HepG2 (cell line): Measurements from ENCODE around the gene CAT. TPM values are rescaled to one million over a fixed set of nuclear protein-coding genes. Genes with fewer than 3 reads are reported as not detected.

Source experiments
- BRCA1 ChIP-seq: sonication (generic); formaldehyde crosslinking; IDR thresholded peaks from 2 replicates; pipeline ENCODE4 v1.4.0; 2020; ENCODE audit warnings: missing genetic modification reagents
- CSRNP2 ChIP-seq: sonication (generic); formaldehyde crosslinking; conservative IDR thresholded peaks from 2 replicates; pipeline ENCODE4 v1.8.0; 2022; ENCODE audit warnings: low read depth, missing genetic modification reagents
- HDAC1 ChIP-seq: sonication (generic); formaldehyde crosslinking; IDR thresholded peaks from 2 replicates; pipeline ENCODE4 v1.5.1; 2020; ENCODE audit warnings: mild to moderate bottlenecking, missing genetic modification reagents
- HNRNPLL ChIP-seq: fragments of 200-400 bp; formaldehyde crosslinking; IDR thresholded peaks from 2 replicates; pipeline ENCODE4 v1.6.1; 2017; ENCODE audit warnings: mild to moderate bottlenecking, low read depth, low read length; ENCODE audit not compliant: poor library complexity, severe bottlenecking
- HOXA3 ChIP-seq: sonication (generic); formaldehyde crosslinking; IDR thresholded peaks from 2 replicates; pipeline ENCODE4 v1.5.0; 2020; ENCODE audit warnings: missing genetic modification reagents
- IRF2 ChIP-seq: IDR thresholded peaks from 2 replicates; pipeline ENCODE4 v1.6.1; 2018; ENCODE audit warnings: missing genetic modification reagents, missing compliant biosample characterization
- KAT2B ChIP-seq: fragments of 150-350 bp; IDR thresholded peaks from 2 replicates; pipeline ENCODE4 v1.6.1; 2014; ENCODE audit warnings: low read depth, low read length, borderline replicate concordance
- KAT8 ChIP-seq: IDR thresholded peaks from 2 replicates; pipeline ENCODE4 v1.6.1; 2016; ENCODE audit warnings: missing genetic modification reagents, missing compliant biosample characterization
- KDM5B ChIP-seq: sonication (generic); formaldehyde crosslinking; IDR thresholded peaks from 2 replicates; pipeline ENCODE4 v1.4.0; 2020; ENCODE audit warnings: missing genetic modification reagents, mild to moderate bottlenecking, borderline replicate concordance
- MED1 ChIP-seq: sonication (generic); formaldehyde crosslinking; IDR thresholded peaks from 2 replicates; pipeline ENCODE4 v1.4.0; 2020; ENCODE audit warnings: missing genetic modification reagents
- MLLT10 ChIP-seq: sonication (generic); formaldehyde crosslinking; IDR thresholded peaks from 2 replicates; pipeline ENCODE4 v1.4.0; 2020; ENCODE audit warnings: missing genetic modification reagents
- PHF8 ChIP-seq: sonication (generic); formaldehyde crosslinking; IDR thresholded peaks from 2 replicates; pipeline ENCODE4 v1.5.0; 2020; ENCODE audit warnings: missing genetic modification reagents
- POLR2A ChIP-seq, 2 experiments: IDR thresholded peaks; 2 replicates each; pipeline ENCODE4 v1.6.1; 2011; ENCODE audit warnings: low read depth in 2 of 2, low read length in 2 of 2, mild to moderate bottlenecking in 1 of 2, moderate library complexity in 1 of 2; ENCODE audit not compliant: insufficient read depth in 1 of 2
- SATB2 ChIP-seq: sonication (generic); formaldehyde crosslinking; IDR thresholded peaks from 2 replicates; pipeline ENCODE4 v1.5.0; 2020; ENCODE audit warnings: missing genetic modification reagents
- TEAD2 ChIP-seq: sonication (generic); formaldehyde crosslinking; IDR thresholded peaks from 2 replicates; pipeline ENCODE4 v1.9.0; 2021; ENCODE audit warnings: missing genetic modification reagents
- YY1 ChIP-seq: IDR thresholded peaks from 2 replicates; pipeline ENCODE4 v1.6.1; 2011; ENCODE audit warnings: low read length, low read depth, moderate library complexity, mild to moderate bottlenecking; ENCODE audit not compliant: insufficient read depth, insufficient replicate concordance
- ZMYM3 ChIP-seq: sonication (generic); formaldehyde crosslinking; IDR thresholded peaks from 2 replicates; pipeline ENCODE4 v1.5.1; 2020; ENCODE audit warnings: mild to moderate bottlenecking, missing genetic modification reagents
- ZNF138 ChIP-seq: sonication (generic); formaldehyde crosslinking; IDR thresholded peaks from 2 replicates; pipeline ENCODE4 v1.5.0; 2020; ENCODE audit warnings: mild to moderate bottlenecking, low read depth, missing genetic modification reagents
- ZNF205 ChIP-seq: IDR thresholded peaks from 2 replicates; pipeline ENCODE4 v1.6.1; 2018; ENCODE audit warnings: missing biosample characterization, missing genetic modification reagents
- ZNF225 ChIP-seq: sonication (generic); formaldehyde crosslinking; IDR thresholded peaks from 2 replicates; pipeline ENCODE4 v1.4.0; 2020; ENCODE audit warnings: mild to moderate bottlenecking, missing genetic modification reagents
- ZNF251 ChIP-seq: sonication (generic); formaldehyde crosslinking; IDR thresholded peaks from 2 replicates; pipeline ENCODE4 v1.9.0; 2021; ENCODE audit warnings: mild to moderate bottlenecking, missing genetic modification reagents
- ZNF512B ChIP-seq: sonication (generic); formaldehyde crosslinking; IDR thresholded peaks from 2 replicates; pipeline ENCODE4 v1.5.1; 2020; ENCODE audit warnings: missing genetic modification reagents, mild to moderate bottlenecking, borderline replicate concordance
- ZNF776 ChIP-seq: sonication (generic); formaldehyde crosslinking; IDR thresholded peaks from 2 replicates; pipeline ENCODE4 v1.4.0; 2020; ENCODE audit warnings: mild to moderate bottlenecking, missing genetic modification reagents
- ZNF839 ChIP-seq: sonication (generic); formaldehyde crosslinking; IDR thresholded peaks from 2 replicates; pipeline ENCODE4 v1.4.0; 2020; ENCODE audit warnings: missing genetic modification reagents, mild to moderate bottlenecking, borderline replicate concordance
- polyA plus RNA-seq, 8 experiments: library from polyadenylated mRNA; depleted of rRNA in 3 of 8; stranded (reverse) in 7 of 8; unstranded in 1 of 8; fragments of >200 nt; fragmentation: Illumina TruSeq in 4 of 8; extraction: Trizol in 4 of 8; gene quantifications; 2 replicates each; pipeline versions ENCODE4 v1.2.1 to v1.2.3, GENCODE V29; 2011 to 2016; ENCODE audit warnings: low read depth in 4 of 8, missing spikeins in 1 of 8, mixed read lengths in 1 of 8; ENCODE audit not compliant: insufficient read depth in 1 of 8
- total RNA-seq, 5 experiments: library from RNA; depleted of rRNA; stranded (reverse); fragments of >200 nt; fragmentation: Illumina TruSeq; extraction: Trizol; gene quantifications; 2 replicates each; pipeline ENCODE4 v1.2.3, GENCODE V29; 2016; ENCODE audit warnings: low read depth in 1 of 5
- TF ChIP-seq, protein P1 (sequence below): sonication (generic); formaldehyde crosslinking; IDR thresholded peaks from 2 replicates; pipeline ENCODE4 v1.5.1; 2020; ENCODE audit warnings: mild to moderate bottlenecking, missing genetic modification reagents, moderate library complexity
- TF ChIP-seq, protein P2 (sequence below): IDR thresholded peaks from 2 replicates; pipeline ENCODE4 v1.6.1; 2018; ENCODE audit warnings: missing genetic modification reagents, mild to moderate bottlenecking, missing compliant biosample characterization

The CAT gene
- total and polyA plus RNA-seq, 2 of the 13 experiments (the other 11 are each of a cell fraction or from before 2014, with no cell fraction given), result 107 to 136 TPM

DNA sequence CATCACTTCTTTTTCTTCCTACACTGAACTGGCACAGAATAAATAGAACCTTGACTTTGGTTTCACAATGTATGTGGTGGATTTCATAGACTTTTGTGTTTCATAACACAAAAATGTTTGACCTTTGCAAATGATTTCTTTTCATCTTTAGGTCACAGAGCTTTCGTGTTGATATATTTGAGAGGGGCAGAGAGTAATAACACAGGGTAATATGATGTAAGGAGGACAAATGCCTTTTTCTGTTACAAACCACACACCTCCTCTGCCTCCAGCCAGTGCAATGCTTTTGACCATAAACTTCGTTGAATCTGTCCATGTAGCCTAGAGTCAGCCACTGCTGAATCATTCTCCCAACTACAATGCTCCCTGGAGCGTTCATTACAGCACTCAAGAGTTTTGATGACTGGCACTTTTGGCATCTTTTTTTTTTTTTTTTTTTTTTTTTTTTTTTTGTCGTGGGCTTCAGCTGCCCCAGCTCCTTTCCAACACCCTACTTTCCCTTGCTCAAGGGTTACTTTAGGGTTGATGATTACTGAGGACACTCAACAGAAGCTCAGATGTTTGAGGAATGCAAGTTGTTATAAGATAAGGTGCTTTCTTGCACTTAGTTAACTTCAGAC, 11.4 kb upstream of the CAT start (continued):
- TF ChIP-seq TEAD2 (CRISPR knock-in tag) (no peak), ZNF839 (CRISPR knock-in tag) (no peak), KDM5B (CRISPR knock-in tag) (no peak), ZNF776 (CRISPR knock-in tag) (no peak), ZNF512B (CRISPR knock-in tag) (no peak), KAT8 (CRISPR knock-in tag) (peak; percentile 62), HOXA3 (CRISPR knock-in tag) (0 out of 2 replicates have a peak, but pooled peaks have one; percentile 38), KAT2B (no peak), ZNF205 (CRISPR knock-in tag) (0 out of 2 replicates have a peak, but pooled peaks have one; percentile 53), ZNF251 (CRISPR knock-in tag) (no peak), POLR2A (IDR thresholded peaks at IDR 0.05; ENCODE audit: insufficient read depth in 1 of 2, low read depth in 2 of 2, low read length in 2 of 2) (no peak), PHF8 (CRISPR knock-in tag) (no peak), YY1 (no peak), ZNF225 (CRISPR knock-in tag) (no peak), ZMYM3 (no peak), HNRNPLL (no peak), MED1 (peak; percentile 66), IRF2 (CRISPR knock-in tag) (0 out of 2 replicates have a peak, but pooled peaks have one; percentile 41), SATB2 (no peak), BRCA1 (CRISPR knock-in tag) (no peak), ZNF138 (CRISPR knock-in tag) (no peak), MLLT10 (CRISPR knock-in tag) (no peak), HDAC1 (CRISPR knock-in tag) (peak; percentile 52; the same call in 1 of the 2 replicates), CSRNP2 (CRISPR knock-in tag) (no peak)
- TF ChIP-seq, protein P1, sequence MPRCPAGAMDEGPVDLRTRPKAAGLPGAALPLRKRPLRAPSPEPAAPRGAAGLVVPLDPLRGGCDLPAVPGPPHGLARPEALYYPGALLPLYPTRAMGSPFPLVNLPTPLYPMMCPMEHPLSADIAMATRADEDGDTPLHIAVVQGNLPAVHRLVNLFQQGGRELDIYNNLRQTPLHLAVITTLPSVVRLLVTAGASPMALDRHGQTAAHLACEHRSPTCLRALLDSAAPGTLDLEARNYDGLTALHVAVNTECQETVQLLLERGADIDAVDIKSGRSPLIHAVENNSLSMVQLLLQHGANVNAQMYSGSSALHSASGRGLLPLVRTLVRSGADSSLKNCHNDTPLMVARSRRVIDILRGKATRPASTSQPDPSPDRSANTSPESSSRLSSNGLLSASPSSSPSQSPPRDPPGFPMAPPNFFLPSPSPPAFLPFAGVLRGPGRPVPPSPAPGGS (CRISPR knock-in tag), result no peak
- TF ChIP-seq, protein P2, sequence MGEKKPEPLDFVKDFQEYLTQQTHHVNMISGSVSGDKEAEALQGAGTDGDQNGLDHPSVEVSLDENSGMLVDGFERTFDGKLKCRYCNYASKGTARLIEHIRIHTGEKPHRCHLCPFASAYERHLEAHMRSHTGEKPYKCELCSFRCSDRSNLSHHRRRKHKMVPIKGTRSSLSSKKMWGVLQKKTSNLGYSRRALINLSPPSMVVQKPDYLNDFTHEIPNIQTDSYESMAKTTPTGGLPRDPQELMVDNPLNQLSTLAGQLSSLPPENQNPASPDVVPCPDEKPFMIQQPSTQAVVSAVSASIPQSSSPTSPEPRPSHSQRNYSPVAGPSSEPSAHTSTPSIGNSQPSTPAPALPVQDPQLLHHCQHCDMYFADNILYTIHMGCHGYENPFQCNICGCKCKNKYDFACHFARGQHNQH (CRISPR knock-in tag), result peak; percentile 53; the same call in 1 of the 2 replicates
